NCI-H526 treated with DMSO at 0.1 percent for 48 hours (cell line): ENCODE results near the gene INSIG1.

Experiments
- DNase-seq: peaks from one replicate; lab custom pipeline; 2025; lab: John Stamatoyannopoulos, UW

Gene INSIG1

DNA sequence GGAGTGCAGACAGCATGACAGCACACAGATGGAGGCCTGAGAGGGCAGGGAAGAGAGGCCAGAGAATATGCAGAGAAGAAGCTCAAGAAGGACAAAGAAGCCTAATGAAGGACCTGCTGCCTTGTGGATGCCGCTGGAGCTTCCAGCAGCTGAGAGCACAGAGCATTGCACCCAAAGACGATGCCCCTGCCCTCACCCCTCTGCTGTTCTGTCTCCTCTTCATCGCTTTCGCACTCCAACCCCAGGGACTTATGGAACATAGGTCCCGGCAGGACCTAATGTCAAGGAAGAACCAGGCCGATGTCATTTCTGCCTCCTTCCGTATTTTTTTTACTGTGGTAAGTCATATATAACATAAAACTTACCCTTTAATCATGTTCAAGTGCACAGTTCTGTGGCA is 12.3 kb upstream of the INSIG1 start:
- no peak for DNase-seq

- DNase-seq, result no peak
Measured at GRCh38 chr7:155285833-155286232, 11.8 kb upstream of the INSIG1 start.

GRCh38 chr7:155286686-155287085 is 11.0 kb upstream of the INSIG1 start:
- DNase-seq, result no peak

- no peak for DNase-seq
Measured at GRCh38 chr7:155287284-155287935, 10.3 kb upstream of the INSIG1 start.

DNA sequence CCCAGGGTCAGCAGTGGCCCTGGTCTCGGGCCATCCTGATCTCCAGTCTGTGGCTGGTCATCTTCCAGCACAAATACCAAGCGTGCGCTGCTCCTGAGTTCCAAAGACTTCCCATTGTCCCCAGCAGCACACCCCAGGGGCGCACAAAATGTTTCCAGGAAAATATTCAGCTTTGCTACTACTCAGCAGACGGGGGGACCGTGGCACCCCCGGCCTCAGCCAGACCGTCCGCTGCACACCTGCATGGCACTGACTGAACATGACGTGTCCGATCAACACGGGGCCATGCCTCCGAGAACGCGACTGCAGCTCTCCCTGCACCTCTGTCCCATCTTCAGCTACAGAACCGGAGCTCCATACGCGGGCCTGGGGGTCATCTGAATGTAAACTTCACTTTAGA is 9.6 kb upstream of the INSIG1 start:
- DNase-seq, result no peak

- no peak for DNase-seq
Measured at GRCh38 chr7:155289107-155289506, 8.6 kb upstream of the INSIG1 start.

GRCh38 chr7:155289949-155290501 is 7.7 kb upstream of the INSIG1 start:
- no peak for DNase-seq

- DNase-seq, result no peak
Measured at GRCh38 chr7:155291045-155291530, 6.6 kb upstream of the INSIG1 start.

- DNase-seq, result no peak
Measured at GRCh38 chr7:155291729-155292128, 5.9 kb upstream of the INSIG1 start.

DNA sequence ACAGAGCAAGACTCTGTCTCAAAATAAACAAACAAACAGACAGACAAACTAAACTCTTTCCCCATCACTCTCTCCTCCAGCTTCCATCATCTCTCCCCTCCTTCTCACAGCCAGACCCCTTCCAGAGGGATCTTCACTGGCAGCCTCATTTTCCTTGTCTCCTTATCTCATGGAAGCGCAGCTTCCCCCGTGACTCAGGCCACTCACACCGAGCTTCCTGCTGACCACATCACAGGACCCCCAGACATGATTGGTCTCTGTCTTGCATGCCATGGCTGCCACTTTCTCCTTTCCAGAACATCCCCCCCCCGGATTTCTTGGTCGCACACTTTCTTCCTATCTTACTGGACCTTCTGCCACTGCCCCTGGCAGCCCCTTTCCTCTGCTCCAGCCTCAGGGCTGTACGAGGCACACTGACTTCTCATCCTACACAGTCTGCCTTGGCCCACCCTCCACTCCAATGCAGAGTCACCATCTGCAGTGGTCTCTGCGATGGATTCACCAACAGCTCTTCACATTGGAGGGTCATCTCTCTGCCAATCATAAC is 4.9 kb upstream of the INSIG1 start:
- DNase-seq, result no peak

GRCh38 chr7:155293721-155294510 is 3.8 kb upstream of the INSIG1 start:
- DNase-seq, result no peak

DNA sequence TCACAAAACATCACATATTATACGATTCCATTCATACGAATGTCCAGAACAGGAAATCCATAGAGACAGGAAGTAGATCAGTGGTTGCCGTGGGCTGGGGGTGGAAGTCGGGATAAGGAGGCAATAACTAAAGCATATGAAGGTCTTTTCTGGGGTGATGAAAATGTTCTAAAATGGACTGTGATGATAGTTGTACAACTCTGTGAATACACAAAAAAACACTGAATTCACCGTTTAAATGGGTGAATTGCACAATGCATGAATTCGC is 3.2 kb upstream of the INSIG1 start:
- no peak for DNase-seq

GRCh38 chr7:155295511-155295910 is 2.2 kb upstream of the INSIG1 start:
- DNase-seq, result no peak

GRCh38 chr7:155296006-155296787 is 1.5 kb upstream of the INSIG1 start:
- DNase-seq, result no peak

DNA sequence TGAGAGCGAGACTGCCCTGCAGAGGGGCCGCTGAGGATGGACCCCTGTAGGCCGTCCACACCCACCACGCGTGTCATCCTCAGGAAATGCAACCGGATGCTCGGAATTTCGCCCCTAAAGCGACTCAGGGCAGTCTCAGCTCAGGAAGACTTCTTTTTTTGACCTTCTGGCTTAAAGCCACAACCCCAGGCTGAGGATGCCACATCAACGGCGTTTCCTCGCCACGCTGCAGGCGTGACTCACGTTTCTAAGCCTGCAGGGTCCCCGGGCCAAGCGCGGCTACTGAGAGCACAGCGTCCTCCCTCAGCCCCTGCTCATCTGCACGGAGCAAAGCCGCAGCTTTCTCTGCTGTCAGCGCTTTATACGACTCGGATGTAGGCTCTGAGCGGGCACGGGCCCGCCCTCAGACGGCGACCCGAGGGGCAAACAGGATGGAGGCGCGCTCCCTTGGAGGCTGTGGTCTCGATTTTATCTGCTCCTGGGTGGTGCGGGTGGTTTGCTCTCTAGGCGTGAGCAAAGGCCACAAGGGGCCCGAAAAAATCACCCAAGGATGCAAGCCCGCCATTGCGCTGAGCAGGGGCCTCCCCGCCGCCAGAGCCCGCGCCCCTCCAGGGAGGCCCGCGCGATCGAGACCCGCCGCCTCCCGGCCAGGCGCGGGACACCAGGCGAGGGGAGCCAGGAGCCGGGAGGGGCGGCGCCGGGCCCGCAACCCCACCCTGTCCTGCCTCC is 726 bp upstream of the INSIG1 start:
- peak; percentile 31 for DNase-seq

GRCh38 chr7:155298288-155298833 is 683 bp downstream of the INSIG1 start:
- no peak for DNase-seq

- DNase-seq, result peak; percentile 96
Measured at GRCh38 chr7:155298834-155299534, 1.3 kb downstream of the INSIG1 start.

- no peak for DNase-seq
Measured at GRCh38 chr7:155299535-155300202, 2.0 kb downstream of the INSIG1 start.

DNA sequence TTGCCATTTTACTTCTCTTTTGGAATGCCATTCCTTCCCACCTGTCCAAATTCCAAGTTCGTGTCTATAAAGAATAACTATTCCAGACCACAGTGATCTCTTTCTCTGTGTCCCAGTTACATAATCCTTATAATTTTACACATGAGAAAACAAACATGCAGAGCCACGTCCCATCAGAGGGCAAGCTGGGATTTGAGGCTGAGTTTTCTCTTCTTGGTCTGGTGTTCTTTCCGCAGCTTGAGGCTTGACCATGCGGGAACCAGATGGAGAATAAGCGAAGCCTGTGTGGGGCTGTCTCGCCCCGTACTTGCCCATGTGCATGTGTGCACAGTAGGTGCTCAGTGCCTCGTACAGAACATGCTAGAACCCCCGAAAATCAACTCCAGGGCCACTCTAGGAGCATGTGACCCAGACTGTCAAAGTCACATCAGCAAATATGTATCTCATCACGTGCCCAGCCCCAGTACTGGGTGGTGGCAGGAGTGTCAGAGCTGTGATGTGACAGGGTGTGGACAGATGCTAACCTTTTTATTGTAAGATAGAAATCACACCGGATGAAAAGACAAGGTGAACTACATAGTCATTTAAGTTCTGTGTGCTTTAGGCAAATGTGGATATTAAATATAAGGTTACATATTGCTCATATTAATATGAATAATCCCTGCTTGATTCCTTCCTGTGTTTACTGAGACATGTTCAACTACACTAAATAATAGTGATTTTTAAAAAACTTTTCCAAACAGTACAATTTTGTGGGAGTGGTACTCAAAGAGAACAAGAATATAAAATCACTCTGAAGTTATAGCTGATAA is 3.2 kb downstream of the INSIG1 start:
- DNase-seq, result no peak
